ENCODE data around the gene LAX1. TPM values are rescaled to one million over a fixed set of nuclear protein-coding genes. Genes with fewer than 3 reads are reported as not detected.
A peak's percentile ranks its signal among the peaks of the same experiment; 100 is the strongest.

The LAX1 gene
- total and polyA plus RNA-seq, 7 experiments from 2014 or later, result 12.9 to 38.6 (median 18.6) TPM

DNA sequence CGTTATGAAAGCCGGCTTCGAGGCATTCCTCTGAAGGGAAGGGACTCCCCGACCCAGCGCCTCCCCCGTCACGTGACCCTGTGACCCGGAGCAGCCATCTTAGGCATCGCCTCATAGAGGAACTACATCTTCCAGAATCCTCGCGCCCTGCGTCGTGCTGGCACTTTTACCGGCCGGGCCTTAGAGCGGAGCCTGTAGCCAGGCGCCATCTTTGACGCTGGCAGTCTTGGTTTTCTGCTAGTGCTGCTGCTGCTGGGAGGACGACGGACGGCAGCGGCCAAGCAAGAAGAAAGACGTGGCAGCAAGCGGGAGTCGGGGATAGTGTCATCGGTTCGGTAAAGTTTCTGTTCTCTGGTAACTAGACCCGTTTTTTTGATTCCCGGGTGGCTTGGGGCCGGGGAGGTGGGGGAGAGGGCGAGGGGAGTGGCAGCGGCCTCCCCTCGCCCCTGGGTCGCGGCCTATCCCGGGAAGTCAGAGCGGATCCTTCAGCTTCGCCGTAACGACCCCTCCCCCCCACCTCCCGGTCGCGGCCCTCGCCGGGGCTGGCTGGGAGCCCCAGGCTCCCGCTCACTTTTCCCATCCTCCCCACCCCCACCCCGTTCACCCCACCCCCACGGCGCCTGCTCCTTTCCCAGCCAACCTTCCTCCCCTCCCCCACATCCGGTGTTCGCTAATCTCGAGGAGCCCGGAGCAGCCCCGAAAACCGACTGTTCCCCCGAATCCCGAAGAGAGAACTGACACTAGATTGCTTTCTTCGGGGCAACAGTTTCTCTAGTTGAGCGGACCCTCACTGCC, 30.7 kb downstream of the LAX1 start, which contains the start of the genes ZBED6 and ZC3H11A:
TSS of gene ZBED6 (plus strand) at position 183 of the 795 bp plus-strand sequence. CDS start 1,900 bp downstream, outside the sequence.
TSS of gene ZC3H11A (plus strand) at position 183 of the 795 bp plus-strand sequence. CDS start 21,448 bp downstream, outside the sequence.
- ATAC-seq (peak; percentile 99), DNase-seq (peak; percentile 85 to 100 (median 97))

DNA sequence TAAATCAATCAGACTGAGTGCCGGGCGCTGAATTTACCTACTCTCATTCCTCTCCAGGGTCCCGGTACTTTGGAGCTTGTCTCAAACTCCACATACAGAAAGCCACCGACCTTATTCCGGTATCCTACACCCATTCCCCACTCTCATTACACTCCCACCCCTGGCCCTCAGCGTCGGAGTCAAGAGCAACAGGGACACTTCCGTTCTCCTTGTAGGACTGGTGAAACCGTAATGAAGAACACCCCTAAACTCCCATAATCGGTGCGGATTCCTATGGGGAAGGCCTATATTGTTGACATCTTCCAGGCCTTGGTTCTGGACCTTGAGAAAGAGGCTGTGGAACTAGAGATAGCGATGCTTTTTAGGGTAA, 31.2 kb downstream of the LAX1 start:
- Mint-ChIP-seq H3K4me3 (peak overlapping the region; percentile 94 to 98 (median 96)), H3K36me3 (peaks cover 0 to 34% (median 29%) of the 10 kb centered on the region in 5 donors), H3K9me3 (peaks cover 0 to 2% (median 0%) of the 10 kb centered on the region in 11 donors), H3K4me1 (peaks cover 18 to 61% (median 54%) of the 10 kb centered on the region in 7 donors), H3K27ac (peak overlapping the region; percentile 82 to 98 (median 96)), H3K27me3 (no peaks in the 10 kb centered on the region)
- Histone ChIP-seq H3K4me3 (ENCODE audit: low read length) (peak overlapping the region; percentile 80), H3K36me3 (ENCODE audit: control insufficient read depth in 2 of 3, insufficient read depth in 3 of 3, low read length in 3 of 3) (peaks cover 0 to 13% (median 0%) of the 10 kb centered on the region in 3 experiments), H3K4me1 (ENCODE audit: control insufficient read depth in 2 of 2, insufficient read depth in 2 of 2, low read length in 2 of 2) (peaks cover 35 to 41% of the 10 kb centered on the region in 2 donors), H3K27me3 (ENCODE audit: control insufficient read depth in 2 of 2, insufficient read depth in 2 of 2, low read length in 2 of 2) (no peaks in the 10 kb centered on the region), H3K27ac (ENCODE audit: low read depth, low read length) (peak overlapping the region; percentile 80), H3K9me3 (ENCODE audit: control insufficient read depth in 2 of 3, low read length in 3 of 3) (no peaks in the 10 kb centered on the region)
- ATAC-seq, result no peak
- DNase-seq, result peak in 8 of 9 donors; percentile 12 to 46 (median 28)
- intact Hi-C loops (cut with micrococcal nuclease), result loop anchor here (1.0 to 10.0 kb wide), 7 partner anchors 31 to 1416 kb away; partner anchors contain the start of genes DSTYK (in 1 of the 2), LAX1 (in 1 of the 2), MDM4 (in 1 of the 2) and RBBP5 (in 1 of the 2)
- ChIA-PET CTCF (no interaction called here), POLR2A (interaction anchor here (0.9 to 1.4 kb wide), 2 partner anchors 31 to 53 kb away, joined by 4 to 6 read pairs; partner anchors contain the start of gene LAX1)

More for the DNA sequence above, 30.7 kb downstream of the LAX1 start, which contains the start of the genes ZBED6 and ZC3H11A:
- POLR2A ChIA-PET, result interaction anchor here (0.9 to 1.4 kb wide), 2 partner anchors 31 to 52 kb away, joined by 4 to 6 read pairs; partner anchors contain the start of gene LAX1
- Mint-ChIP-seq H3K36me3 (peaks cover 0 to 34% (median 28%) of the 10 kb centered on the region in 5 donors), H3K9me3 (peaks cover 0 to 2% (median 0%) of the 10 kb centered on the region in 11 donors), H3K4me3 (peak within 1 kb of the TSS; percentile 94 to 98 (median 96)), H3K27ac (peak within 1 kb of the TSS; percentile 82 to 98 (median 96)), H3K4me1 (peaks cover 18 to 55% (median 48%) of the 10 kb centered on the region in 7 donors), H3K27me3 (no peaks in the 10 kb centered on the region)
- no peaks in the 10 kb centered on the region for H3K9me3 ChIP-seq (ENCODE audit: control insufficient read depth in 2 of 3, low read length in 3 of 3)
- peaks cover 35 to 36% of the 10 kb centered on the region in 2 donors for H3K4me1 ChIP-seq (ENCODE audit: control insufficient read depth in 2 of 2, insufficient read depth in 2 of 2, low read length in 2 of 2)
- H3K36me3 ChIP-seq (ENCODE audit: control insufficient read depth in 2 of 3, insufficient read depth in 3 of 3, low read length in 3 of 3), result peaks cover 0 to 13% (median 0%) of the 10 kb centered on the region in 3 experiments
- H3K27me3 ChIP-seq (ENCODE audit: control insufficient read depth in 2 of 2, insufficient read depth in 2 of 2, low read length in 2 of 2), result no peaks in the 10 kb centered on the region
- peak within 1 kb of the TSS; percentile 80 for H3K4me3 ChIP-seq (ENCODE audit: low read length)
- H3K27ac ChIP-seq (ENCODE audit: low read depth, low read length), result peak within 1 kb of the TSS; percentile 80
- intact Hi-C loops (cut with micrococcal nuclease), result loop anchor here (1.0 to 10.0 kb wide), 14 partner anchors 30 to 1417 kb away; partner anchors contain the start of genes ATP2B4 (in 2 of the 2), SNRPE (in 2 of the 2), DSTYK (in 1 of the 2) and LAX1 (in 1 of the 2)
- CTCF ChIA-PET, result no interaction called here

DNA sequence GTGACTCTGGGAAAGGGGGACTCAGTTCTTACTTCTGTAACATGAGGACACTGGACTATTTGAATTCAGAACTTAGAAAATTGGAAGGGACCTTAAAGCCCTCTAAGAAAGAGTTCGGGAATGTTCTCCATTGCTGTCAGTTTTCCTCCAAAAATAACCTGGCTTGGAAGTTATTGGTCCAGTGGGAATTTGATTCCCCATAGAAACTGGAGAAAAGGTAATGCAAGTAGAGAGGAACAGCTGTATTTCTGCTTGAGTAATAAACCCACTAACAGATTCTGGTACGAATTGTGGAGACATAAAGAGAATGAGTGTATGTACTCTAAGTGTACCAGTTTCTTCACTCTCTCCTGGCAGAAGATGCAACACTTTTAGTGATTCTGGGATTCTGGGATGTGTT, 32.2 kb downstream of the LAX1 start:
- POLR2A ChIA-PET, result interaction anchor here (1.4 kb wide), 1 partner anchor 32 kb away, joined by 6 read pairs; the partner anchor contains the start of gene LAX1
- DNase-seq (no peak), ATAC-seq (no peak)
- CTCF ChIA-PET, result no interaction called here
- Histone ChIP-seq H3K4me1 (ENCODE audit: control insufficient read depth in 2 of 2, insufficient read depth in 2 of 2, low read length in 2 of 2) (peaks cover 35 to 44% of the 10 kb centered on the region in 2 donors), H3K27ac (ENCODE audit: low read depth, low read length) (peak overlapping the region; percentile 80), H3K9me3 (ENCODE audit: control insufficient read depth in 2 of 3, low read length in 3 of 3) (no peaks in the 10 kb centered on the region), H3K36me3 (ENCODE audit: control insufficient read depth in 2 of 3, insufficient read depth in 3 of 3, low read length in 3 of 3) (peaks cover 0 to 13% (median 0%) of the 10 kb centered on the region in 3 experiments), H3K4me3 (ENCODE audit: low read length) (peak overlapping the region; percentile 80), H3K27me3 (ENCODE audit: control insufficient read depth in 2 of 2, insufficient read depth in 2 of 2, low read length in 2 of 2) (no peaks in the 10 kb centered on the region)
- peaks cover 18 to 71% (median 62%) of the 10 kb centered on the region in 7 donors for H3K4me1 Mint-ChIP-seq
- H3K36me3 Mint-ChIP-seq, result peaks cover 0 to 34% (median 29%) of the 10 kb centered on the region in 5 donors
- intact Hi-C loops (cut with micrococcal nuclease), result loop anchor here (2.0 to 10.0 kb wide), 6 partner anchors 472 to 1415 kb away; partner anchors contain the start of genes DSTYK (in 1 of the 2), MDM4 (in 1 of the 2) and RBBP5 (in 1 of the 2)
- H3K9me3 Mint-ChIP-seq, result peaks cover 0 to 2% (median 0%) of the 10 kb centered on the region in 11 donors
- peak overlapping the region in 8 of 9 donors; percentile 33 to 98 (median 70) for H3K27ac Mint-ChIP-seq
- peak overlapping the region; percentile 24 to 98 (median 94) for H3K4me3 Mint-ChIP-seq
- H3K27me3 Mint-ChIP-seq, result no peaks in the 10 kb centered on the region

DNA sequence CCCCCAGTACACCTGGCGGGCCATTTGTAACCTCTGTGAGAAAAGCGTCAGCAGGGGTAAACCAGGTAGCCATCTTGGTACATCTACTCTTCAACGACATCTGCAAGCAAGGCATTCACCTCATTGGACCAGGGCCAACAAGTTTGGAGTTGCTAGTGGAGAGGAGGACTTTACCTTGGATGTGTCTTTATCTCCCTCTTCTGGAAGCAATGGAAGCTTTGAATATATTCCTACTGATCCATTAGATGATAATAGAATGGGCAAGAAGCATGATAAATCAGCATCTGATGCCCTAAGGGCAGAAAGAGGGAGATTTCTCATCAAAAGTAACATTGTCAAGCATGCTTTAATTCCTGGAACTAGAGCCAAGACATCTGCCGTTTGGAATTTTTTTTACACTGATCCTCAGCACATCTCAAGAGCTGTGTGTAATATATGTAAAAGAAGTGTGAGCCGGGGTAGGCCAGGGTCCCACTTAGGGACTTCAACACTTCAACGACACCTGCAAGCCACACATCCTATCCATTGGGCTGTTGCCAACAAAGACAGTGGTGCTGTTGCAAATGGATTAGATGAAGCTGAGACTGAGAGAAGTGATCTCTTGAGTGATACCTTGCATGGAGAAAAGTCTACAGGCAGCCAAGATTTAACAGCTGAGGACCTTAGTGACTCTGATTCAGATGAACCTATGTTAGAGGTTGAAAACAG, 33.1 kb downstream of the LAX1 start:
- no peak for ATAC-seq
- POLR2A ChIA-PET, result interaction anchor here (1.2 kb wide), 1 partner anchor 9 kb away, joined by 3 read pairs; no protein-coding TSS in a partner anchor
- CTCF ChIA-PET, result no interaction called here
- peaks cover 0 to 2% (median 0%) of the 10 kb centered on the region in 11 donors for H3K9me3 Mint-ChIP-seq
- H3K27me3 ChIP-seq (ENCODE audit: control insufficient read depth in 2 of 2, insufficient read depth in 2 of 2, low read length in 2 of 2), result no peaks in the 10 kb centered on the region
- H3K27ac ChIP-seq (ENCODE audit: low read depth, low read length), result no peak overlapping the region
- peaks cover 5 to 38% (median 36%) of the 10 kb centered on the region in 5 donors for H3K36me3 Mint-ChIP-seq
- peak overlapping the region; percentile 24 to 98 (median 94) for H3K4me3 Mint-ChIP-seq
- DNase-seq, result no peak
- intact Hi-C loops (cut with micrococcal nuclease), result loop anchor here (2.0 to 10.0 kb wide), 6 partner anchors 473 to 1414 kb away; partner anchors contain the start of genes DSTYK (in 1 of the 2), MDM4 (in 1 of the 2) and RBBP5 (in 1 of the 2)
- no peaks in the 10 kb centered on the region for H3K27me3 Mint-ChIP-seq
- no peaks in the 10 kb centered on the region for H3K9me3 ChIP-seq (ENCODE audit: control insufficient read depth in 2 of 3, low read length in 3 of 3)
- H3K4me1 ChIP-seq (ENCODE audit: control insufficient read depth in 2 of 2, insufficient read depth in 2 of 2, low read length in 2 of 2), result peaks cover 35 to 44% of the 10 kb centered on the region in 2 donors
- peak overlapping the region in 7 of 9 donors; percentile 8 to 91 (median 59) for H3K27ac Mint-ChIP-seq
- no peak overlapping the region for H3K4me3 ChIP-seq (ENCODE audit: low read length)
- H3K36me3 ChIP-seq (ENCODE audit: control insufficient read depth in 2 of 3, insufficient read depth in 3 of 3, low read length in 3 of 3), result peaks cover 0 to 13% (median 0%) of the 10 kb centered on the region in 3 experiments
- peaks cover 18 to 80% (median 70%) of the 10 kb centered on the region in 7 donors for H3K4me1 Mint-ChIP-seq

DNA sequence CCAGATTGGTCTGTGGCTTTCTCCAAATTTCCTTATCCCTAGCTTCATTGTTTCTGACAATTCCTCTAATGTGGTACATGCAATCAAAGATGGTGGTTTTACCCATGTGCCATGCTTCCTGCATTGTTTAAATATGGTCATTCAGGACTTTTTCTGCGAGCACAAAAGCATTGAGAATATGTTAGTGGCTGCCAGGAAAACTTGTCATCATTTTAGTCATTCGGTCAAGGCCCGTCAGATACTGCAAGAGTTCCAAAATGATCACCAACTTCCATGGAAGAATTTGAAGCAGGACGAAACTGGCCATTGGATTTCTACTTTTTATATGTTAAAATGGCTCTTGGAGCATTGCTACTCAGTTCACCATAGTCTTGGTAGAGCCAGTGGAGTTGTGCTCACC, 34.2 kb downstream of the LAX1 start:
- H3K36me3 ChIP-seq (ENCODE audit: control insufficient read depth in 2 of 3, insufficient read depth in 3 of 3, low read length in 3 of 3), result peaks cover 0 to 19% (median 0%) of the 10 kb centered on the region in 3 experiments

More for the DNA sequence above, 34.2 kb downstream of the LAX1 start:
- peaks cover 40 to 47% of the 10 kb centered on the region in 2 donors for H3K4me1 ChIP-seq (ENCODE audit: control insufficient read depth in 2 of 2, insufficient read depth in 2 of 2, low read length in 2 of 2)
- ATAC-seq (no peak), DNase-seq (no peak)
- ChIA-PET CTCF (no interaction called here), POLR2A (no interaction called here)
- Mint-ChIP-seq H3K36me3 (peaks cover 5 to 46% (median 43%) of the 10 kb centered on the region in 5 donors), H3K27me3 (no peaks in the 10 kb centered on the region), H3K4me3 (peak overlapping the region in 8 of 10 donors; percentile 14 to 69 (median 40)), H3K9me3 (peaks cover 0 to 2% (median 0%) of the 10 kb centered on the region in 11 donors), H3K27ac (peak overlapping the region in 4 of 9 donors; percentile 6 to 54 (median 36)), H3K4me1 (peaks cover 27 to 90% (median 77%) of the 10 kb centered on the region in 7 donors)
- no peak overlapping the region for H3K4me3 ChIP-seq (ENCODE audit: low read length)
- intact Hi-C loops (cut with micrococcal nuclease), result loop anchor here (5.0 to 10.0 kb wide), 5 partner anchors 474 to 1413 kb away; partner anchors contain the start of genes DSTYK (in 1 of the 2) and MDM4 (in 1 of the 2)
- no peaks in the 10 kb centered on the region for H3K9me3 ChIP-seq (ENCODE audit: control insufficient read depth in 2 of 3, low read length in 3 of 3)
- no peaks in the 10 kb centered on the region for H3K27me3 ChIP-seq (ENCODE audit: control insufficient read depth in 2 of 2, insufficient read depth in 2 of 2, low read length in 2 of 2)
- H3K27ac ChIP-seq (ENCODE audit: low read depth, low read length), result no peak overlapping the region

Data from naive thymus-derived CD4-positive, alpha-beta T cell (primary cell).